Measurements from ENCODE around the gene C19orf25. TPM values are rescaled to one million over a fixed set of nuclear protein-coding genes. Genes with fewer than 3 reads are reported as not detected.

Gene C19orf25
- total and polyA plus RNA-seq, 9 of the 15 experiments (the other 6 are each of a cell fraction or from before 2014, with no cell fraction given), result 0.79 to 96.0 (median 36.1) TPM

- TF ChIP-seq ZNF407 (IDR thresholded peaks at IDR 0.05; ENCODE audit: low read depth), result peak; percentile 54; the same call in 1 of the 2 replicates
- TF ChIP-seq MGA (IDR thresholded peaks at IDR 0.05), result peak; percentile 20; the same call in 1 of the 2 replicates
- no peak for TF ChIP-seq ZNF696 (CRISPR knock-in tag; conservative IDR thresholded peaks at IDR 0.05)
Measured at GRCh38 chr19:1524287-1524971, 45.4 kb upstream of the C19orf25 start (continued).

Measured in K562 (cell line).